Lower lobe of right lung (tissue), 2 donors: ENCODE measurements around the gene TMEM170B. TPM values are rescaled to one million over a fixed set of nuclear protein-coding genes. Genes with fewer than 3 reads are reported as not detected.
"Not testable (repeated sequence)": the region's sequence is repeated elsewhere in the genome, so short reads cannot be mapped to it uniquely, and the experiment has no call there.

ENCODE experiments used
- ATAC-seq, 2 donors: fragments of 200-7000 bp; cut with Tn5 transposase; one replicate each; pipeline ENCODE4 v1.9.1; 2020 to 2022; ENCODE audit warnings: mild to moderate bottlenecking in 2 of 2, moderate library complexity in 2 of 2
- DNase-seq: peaks from one replicate; pipeline ENCODE4 v3.0.0-alpha.2; 2020
- H3K27ac ChIP-seq: fragments of 200-600 bp; one replicate; pipeline ENCODE4 v1.8.0; 2022
- H3K27me3 ChIP-seq: fragments of 200-600 bp; one replicate; pipeline ENCODE4 v1.8.0; 2022; ENCODE audit warnings: low read depth
- H3K36me3 ChIP-seq: fragments of 200-600 bp; one replicate; pipeline ENCODE4 v1.8.0; 2022; ENCODE audit warnings: mild to moderate bottlenecking
- H3K4me1 ChIP-seq: fragments of 200-600 bp; one replicate; pipeline ENCODE4 v1.8.0; 2022
- H3K4me3 ChIP-seq: fragments of 200-600 bp; one replicate; pipeline ENCODE4 v1.8.0; 2022; ENCODE audit warnings: mild to moderate bottlenecking
- H3K9me3 ChIP-seq: fragments of 200-600 bp; one replicate; pipeline ENCODE4 v1.8.0; 2022
- intact Hi-C: fragments of 100-400 bp; cut with DNase I; formaldehyde crosslinking; loops from one replicate; pipeline ENCODE4 v1.11.0; 2022
- total RNA-seq: library from RNA; stranded (reverse); fragmentation: NEBNext Ultra II Directional; extraction: Animal tissue kit (Norgen Biotek cat#: 25700); gene quantifications from one replicate; pipeline ENCODE4 v1.2.1, GENCODE V29; 2021
- TF ChIP-seq, protein P1 (sequence below): fragments of 200-600 bp; IDR thresholded peaks from one replicate; pipeline ENCODE4 v1.8.0; 2022; ENCODE audit warnings: antibody characterized with exemption, mild to moderate bottlenecking
- donor health status: DM: no; HTN: yes; CAD: no; lungs with severe emphysema.

TMEM170B gene
- total RNA-seq, 1 donor from 2014 or later: 12.4 TPM

DNA sequence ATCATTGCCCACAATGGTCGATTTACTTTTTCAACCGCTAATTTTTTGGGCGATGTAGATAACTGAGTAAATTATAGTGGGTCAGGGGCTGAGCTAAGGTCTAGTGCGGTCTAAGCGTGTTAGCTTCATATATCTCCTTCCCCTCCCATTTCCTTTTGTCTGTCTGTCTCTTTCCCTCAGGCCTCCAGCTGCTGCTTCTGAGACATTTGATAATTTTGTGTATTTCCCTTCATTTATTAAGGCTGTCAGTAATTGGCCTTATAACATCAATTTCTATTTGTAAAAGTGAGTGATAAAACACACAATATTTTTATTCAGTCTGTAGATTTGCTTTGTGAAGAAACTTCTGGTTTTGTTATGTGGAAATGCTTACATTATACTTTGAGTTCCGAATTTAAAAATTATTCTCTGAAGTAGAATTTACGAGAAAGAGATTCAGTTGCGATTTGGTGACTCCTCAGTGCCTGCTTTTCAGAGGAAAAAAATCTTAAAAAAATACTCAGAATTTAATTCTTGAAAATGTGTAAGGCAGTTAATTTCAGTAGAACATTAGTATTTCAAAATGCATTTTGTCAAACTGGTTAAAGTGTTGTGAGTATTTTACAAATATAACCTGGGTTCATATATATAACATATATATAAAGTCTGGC, 1.4 kb downstream of the TMEM170B start:
- Histone ChIP-seq H3K4me3 (peak overlapping the region; percentile 88), H3K9me3 (no peaks in the 10 kb centered on the region), H3K36me3 (no peaks in the 10 kb centered on the region), H3K27ac (peak overlapping the region; percentile 86), H3K4me1 (peaks cover 15% of the 10 kb centered on the region), H3K27me3 (no peaks in the 10 kb centered on the region)
- TF ChIP-seq, protein P1, sequence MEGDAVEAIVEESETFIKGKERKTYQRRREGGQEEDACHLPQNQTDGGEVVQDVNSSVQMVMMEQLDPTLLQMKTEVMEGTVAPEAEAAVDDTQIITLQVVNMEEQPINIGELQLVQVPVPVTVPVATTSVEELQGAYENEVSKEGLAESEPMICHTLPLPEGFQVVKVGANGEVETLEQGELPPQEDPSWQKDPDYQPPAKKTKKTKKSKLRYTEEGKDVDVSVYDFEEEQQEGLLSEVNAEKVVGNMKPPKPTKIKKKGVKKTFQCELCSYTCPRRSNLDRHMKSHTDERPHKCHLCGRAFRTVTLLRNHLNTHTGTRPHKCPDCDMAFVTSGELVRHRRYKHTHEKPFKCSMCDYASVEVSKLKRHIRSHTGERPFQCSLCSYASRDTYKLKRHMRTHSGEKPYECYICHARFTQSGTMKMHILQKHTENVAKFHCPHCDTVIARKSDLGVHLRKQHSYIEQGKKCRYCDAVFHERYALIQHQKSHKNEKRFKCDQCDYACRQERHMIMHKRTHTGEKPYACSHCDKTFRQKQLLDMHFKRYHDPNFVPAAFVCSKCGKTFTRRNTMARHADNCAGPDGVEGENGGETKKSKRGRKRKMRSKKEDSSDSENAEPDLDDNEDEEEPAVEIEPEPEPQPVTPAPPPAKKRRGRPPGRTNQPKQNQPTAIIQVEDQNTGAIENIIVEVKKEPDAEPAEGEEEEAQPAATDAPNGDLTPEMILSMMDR: no peak
- intact Hi-C loops: no loop called here
- no peak for ATAC-seq
- no peak for DNase-seq

DNA sequence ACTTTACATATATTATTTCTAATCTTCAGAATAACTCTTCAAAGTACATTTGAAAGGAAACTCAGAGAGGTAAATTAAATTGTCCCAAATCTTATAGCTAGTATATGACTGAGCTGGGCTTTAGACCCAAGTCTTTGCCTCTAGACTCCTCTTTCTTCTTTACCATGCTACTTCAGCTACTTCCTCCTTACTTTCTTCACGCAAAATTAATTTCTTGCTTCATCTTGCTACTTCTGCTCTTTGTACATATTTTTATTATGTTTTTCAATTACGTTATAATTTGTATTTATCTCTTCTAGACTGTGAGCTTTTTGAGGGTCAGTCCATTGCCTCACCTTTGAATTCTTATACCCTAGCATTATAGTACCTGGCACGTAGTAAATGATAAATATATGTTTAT, 5.3 kb downstream of the TMEM170B start:
- intact Hi-C loops: no loop called here
- DNase-seq: no peak
- Histone ChIP-seq H3K27me3 (no peaks in the 10 kb centered on the region), H3K4me1 (peaks cover 3% of the 10 kb centered on the region), H3K4me3 (no peak overlapping the region), H3K9me3 (no peaks in the 10 kb centered on the region), H3K27ac (no peak overlapping the region), H3K36me3 (no peaks in the 10 kb centered on the region)
- TF ChIP-seq, protein P1: no peak
- ATAC-seq: no peak

DNA sequence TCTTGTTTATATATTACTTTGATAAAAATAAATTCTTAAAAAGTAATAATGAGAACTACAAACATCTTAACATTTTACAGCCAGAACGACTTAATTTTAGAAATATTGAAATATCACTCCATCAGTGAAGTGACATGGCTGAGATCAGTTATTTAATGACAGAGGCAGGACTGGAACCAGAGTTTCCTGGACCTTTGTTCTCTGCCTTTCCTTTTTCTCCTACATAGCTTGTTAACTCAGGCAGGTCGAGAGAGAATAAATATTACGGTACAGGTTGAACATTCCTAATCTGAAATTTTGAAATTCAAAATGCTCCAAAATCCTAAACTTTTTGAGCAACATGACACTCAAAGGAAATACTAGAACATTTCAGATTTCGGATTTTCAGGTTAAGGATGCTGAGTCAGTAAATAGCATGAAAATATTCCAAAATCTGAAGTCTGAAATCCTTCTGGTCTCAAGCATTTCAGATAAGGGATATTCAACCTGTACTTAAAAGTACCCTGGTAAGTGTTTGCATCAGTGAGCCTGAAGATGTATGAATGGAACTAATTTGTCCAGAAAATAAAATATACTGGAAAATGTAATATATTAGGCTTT, 6.5 kb downstream of the TMEM170B start:
- Histone ChIP-seq H3K9me3 (no peaks in the 10 kb centered on the region), H3K36me3 (no peaks in the 10 kb centered on the region), H3K27ac (no peak overlapping the region), H3K4me3 (no peak overlapping the region), H3K4me1 (no peaks in the 10 kb centered on the region), H3K27me3 (no peaks in the 10 kb centered on the region)
- TF ChIP-seq, protein P1: no peak
- intact Hi-C loops: no loop called here
- DNase-seq (no peak), ATAC-seq (no peak)

DNA sequence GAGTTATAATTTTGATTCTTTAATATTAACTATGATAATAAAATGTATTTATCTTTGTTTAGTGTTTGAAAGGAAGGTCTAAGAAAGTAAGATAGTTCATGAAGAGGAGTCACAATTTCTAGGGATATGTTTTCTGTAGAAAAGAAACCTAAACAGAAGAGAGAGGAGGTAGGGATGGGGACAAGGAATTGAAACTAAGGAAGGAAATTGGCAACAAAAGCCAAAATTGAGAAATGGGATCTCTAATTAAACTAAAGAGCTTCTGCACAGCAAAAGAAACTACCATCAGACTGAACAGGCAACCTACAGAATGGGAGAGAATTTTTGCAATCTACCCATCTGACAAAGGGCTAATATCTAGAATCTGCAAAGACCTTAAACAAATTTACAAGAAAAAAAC, 10.3 kb downstream of the TMEM170B start:
- ATAC-seq, H3K4me3 ChIP-seq, H3K4me1 ChIP-seq, H3K9me3 ChIP-seq, H3K36me3 ChIP-seq, H3K27ac ChIP-seq, intact Hi-C loops, DNase-seq, H3K27me3 ChIP-seq: not testable (repeated sequence)

DNA sequence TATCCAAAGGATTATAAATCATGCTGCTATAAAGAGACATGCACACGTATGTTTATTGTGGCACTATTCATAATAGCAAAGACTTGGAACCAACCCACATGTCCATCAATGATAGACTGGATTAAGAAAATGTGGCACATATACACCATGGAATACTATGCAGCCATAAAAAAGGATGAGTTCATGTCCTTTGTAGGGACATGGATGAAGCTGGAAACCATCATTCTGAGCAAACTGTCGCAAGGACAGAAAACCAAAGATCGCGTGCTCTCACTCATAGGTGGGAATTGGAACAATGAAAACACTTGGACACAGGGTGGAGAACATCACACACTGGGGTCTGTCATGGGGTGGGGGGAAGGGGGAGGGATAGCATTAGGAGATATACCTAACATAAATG, 11.0 kb downstream of the TMEM170B start:
- intact Hi-C loops: not testable (repeated sequence)

DNA sequence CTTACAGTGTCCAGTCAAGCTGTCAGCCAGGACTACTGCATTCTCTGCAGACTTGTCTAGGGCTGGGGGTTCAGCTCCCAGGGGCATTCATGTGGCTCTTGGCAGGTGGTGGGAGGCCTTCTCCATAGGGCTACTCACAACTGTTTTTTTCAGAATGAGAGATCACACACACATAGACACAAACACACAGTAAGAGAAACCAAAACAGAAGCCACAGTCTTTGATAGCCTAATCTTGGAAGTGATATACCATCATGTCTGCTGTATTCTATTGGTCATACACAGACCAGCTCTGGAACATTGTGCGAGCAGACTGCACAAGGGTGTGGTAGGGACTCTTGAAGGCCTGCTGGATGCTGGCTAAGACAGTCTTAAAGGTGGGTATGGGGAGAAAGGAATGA, 13.5 kb downstream of the TMEM170B start:
- ATAC-seq (no peak), DNase-seq (no peak)
- H3K9me3 ChIP-seq: no peaks in the 10 kb centered on the region
- TF ChIP-seq, protein P1: no peak
- no peaks in the 10 kb centered on the region for H3K36me3 ChIP-seq
- no peaks in the 10 kb centered on the region for H3K4me1 ChIP-seq
- no peaks in the 10 kb centered on the region for H3K27me3 ChIP-seq
- no peak overlapping the region for H3K27ac ChIP-seq
- intact Hi-C loops: no loop called here
- no peak overlapping the region for H3K4me3 ChIP-seq

More for the DNA sequence above, 11.0 kb downstream of the TMEM170B start:
- H3K9me3 ChIP-seq, H3K27me3 ChIP-seq, H3K4me1 ChIP-seq, ATAC-seq, H3K4me3 ChIP-seq, DNase-seq, H3K36me3 ChIP-seq, H3K27ac ChIP-seq: not testable (repeated sequence)
